ENCODE results near the gene CPNE7.
"Not testable (repeated sequence)": the region's sequence is repeated elsewhere in the genome, so short reads cannot be mapped to it uniquely, and the experiment has no call there.

Gene CPNE7

GRCh38 chr16:89567656-89568594 is 7.6 kb upstream of the CPNE7 start:
- DNase-seq, result no peak

GRCh38 chr16:89569506-89570341 is 5.8 kb upstream of the CPNE7 start:
- DNase-seq, result no peak

GRCh38 chr16:89570342-89570923 is 5.1 kb upstream of the CPNE7 start:
- no peak for DNase-seq

- not testable (repeated sequence) for DNase-seq
These were observed 4.5 kb upstream of the CPNE7 start for GRCh38 chr16:89570983-89571598.

- DNase-seq, result no peak
These were observed 3.9 kb upstream of the CPNE7 start for GRCh38 chr16:89571636-89572035.

- no peak for DNase-seq
These were observed 3.5 kb upstream of the CPNE7 start for GRCh38 chr16:89572073-89572484.

- no peak for DNase-seq
These were observed 2.9 kb upstream of the CPNE7 start for GRCh38 chr16:89572485-89573205.

- no peak for DNase-seq
These were observed 1.5 kb upstream of the CPNE7 start for GRCh38 chr16:89573826-89574680.

GRCh38 chr16:89574681-89575246 is 794 bp upstream of the CPNE7 start:
- DNase-seq, result peak; percentile 82

GRCh38 chr16:89576153-89577054 is 846 bp downstream of the CPNE7 start:
- no peak for DNase-seq

- no peak for DNase-seq
These were observed 1.6 kb downstream of the CPNE7 start for GRCh38 chr16:89577055-89577759.

GRCh38 chr16:89579351-89579750 is 3.8 kb downstream of the CPNE7 start:
- DNase-seq, result no peak

- DNase-seq, result no peak
These were observed 5.6 kb downstream of the CPNE7 start for GRCh38 chr16:89581045-89581695.

GRCh38 chr16:89581861-89582563 is 6.5 kb downstream of the CPNE7 start:
- DNase-seq, result no peak

- no peak for DNase-seq
These were observed 7.1 kb downstream of the CPNE7 start for GRCh38 chr16:89582614-89583196.

GRCh38 chr16:89583197-89583894 is 7.8 kb downstream of the CPNE7 start:
- DNase-seq, result no peak
